ENCODE results near the gene KMO.

- no peak for TF ChIP-seq TAF1 (IDR thresholded peaks at IDR 0.05; ENCODE audit: borderline replicate concordance, insufficient read depth, low read length)
- no peak for TF ChIP-seq REST (IDR thresholded peaks at IDR 0.05; ENCODE audit: insufficient read depth in 1 of 2, low read depth in 2 of 2, low read length in 2 of 2)
Measured at GRCh38 chr1:241557031-241557430, 24.9 kb downstream of the KMO start.

Measured in PFSK-1 (cell line).